ENCODE measurements around the gene CHPF. TPM values are rescaled to one million over a fixed set of nuclear protein-coding genes. Genes with fewer than 3 reads are reported as not detected.

Gene CHPF
- total RNA-seq, 2 experiments from 2014 or later, result 16.6 to 18.4 TPM

DNA sequence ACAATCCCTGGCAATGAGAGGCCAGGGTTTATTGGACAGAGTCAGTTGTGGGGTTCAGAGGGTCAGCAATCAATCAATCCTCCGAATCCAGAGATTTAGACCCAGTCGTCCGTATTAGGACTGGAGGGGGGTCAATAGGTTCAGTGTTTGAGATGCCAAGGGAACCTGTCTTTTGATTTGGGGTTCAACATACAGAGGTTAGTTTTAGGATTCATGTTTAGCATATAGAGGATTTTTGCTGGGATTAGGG, 44.6 kb downstream of the CHPF start:
- H3K27me3 Mint-ChIP-seq, result peaks cover 43% of the 10 kb centered on the region
- peaks cover 34% of the 10 kb centered on the region for H3K4me1 Mint-ChIP-seq (ENCODE audit: low read depth)
- intact Hi-C loops (cut with micrococcal nuclease), result loop anchor here (5.0 kb wide), 1 partner anchor 33 kb away; no protein-coding TSS in a partner anchor
- peaks cover 8% of the 10 kb centered on the region for H3K36me3 Mint-ChIP-seq (ENCODE audit: low read depth)
- CTCF ChIA-PET, result interaction anchor here (0.6 to 11.5 kb wide), 16 partner anchors 10 to 601 kb away, joined by 3 to 283 read pairs (median 5); partner anchors contain the start of genes CHPF, DNPEP and TMEM198
- H3K27ac Mint-ChIP-seq, result peak overlapping the region; percentile 87
- H3K9me3 Mint-ChIP-seq, result no peaks in the 10 kb centered on the region
- H3K4me3 Mint-ChIP-seq, result peak overlapping the region; percentile 92
- ATAC-seq, result no peak
- no peak for DNase-seq
- POLR2A ChIA-PET, result interaction anchor here (1.1 to 1.7 kb wide), 2 partner anchors 13 to 134 kb away, joined by 3 to 4 read pairs; no protein-coding TSS in a partner anchor
- TF ChIP-seq, protein P1, sequence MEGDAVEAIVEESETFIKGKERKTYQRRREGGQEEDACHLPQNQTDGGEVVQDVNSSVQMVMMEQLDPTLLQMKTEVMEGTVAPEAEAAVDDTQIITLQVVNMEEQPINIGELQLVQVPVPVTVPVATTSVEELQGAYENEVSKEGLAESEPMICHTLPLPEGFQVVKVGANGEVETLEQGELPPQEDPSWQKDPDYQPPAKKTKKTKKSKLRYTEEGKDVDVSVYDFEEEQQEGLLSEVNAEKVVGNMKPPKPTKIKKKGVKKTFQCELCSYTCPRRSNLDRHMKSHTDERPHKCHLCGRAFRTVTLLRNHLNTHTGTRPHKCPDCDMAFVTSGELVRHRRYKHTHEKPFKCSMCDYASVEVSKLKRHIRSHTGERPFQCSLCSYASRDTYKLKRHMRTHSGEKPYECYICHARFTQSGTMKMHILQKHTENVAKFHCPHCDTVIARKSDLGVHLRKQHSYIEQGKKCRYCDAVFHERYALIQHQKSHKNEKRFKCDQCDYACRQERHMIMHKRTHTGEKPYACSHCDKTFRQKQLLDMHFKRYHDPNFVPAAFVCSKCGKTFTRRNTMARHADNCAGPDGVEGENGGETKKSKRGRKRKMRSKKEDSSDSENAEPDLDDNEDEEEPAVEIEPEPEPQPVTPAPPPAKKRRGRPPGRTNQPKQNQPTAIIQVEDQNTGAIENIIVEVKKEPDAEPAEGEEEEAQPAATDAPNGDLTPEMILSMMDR (IDR thresholded peaks at IDR 0.05), result no peak

DNA sequence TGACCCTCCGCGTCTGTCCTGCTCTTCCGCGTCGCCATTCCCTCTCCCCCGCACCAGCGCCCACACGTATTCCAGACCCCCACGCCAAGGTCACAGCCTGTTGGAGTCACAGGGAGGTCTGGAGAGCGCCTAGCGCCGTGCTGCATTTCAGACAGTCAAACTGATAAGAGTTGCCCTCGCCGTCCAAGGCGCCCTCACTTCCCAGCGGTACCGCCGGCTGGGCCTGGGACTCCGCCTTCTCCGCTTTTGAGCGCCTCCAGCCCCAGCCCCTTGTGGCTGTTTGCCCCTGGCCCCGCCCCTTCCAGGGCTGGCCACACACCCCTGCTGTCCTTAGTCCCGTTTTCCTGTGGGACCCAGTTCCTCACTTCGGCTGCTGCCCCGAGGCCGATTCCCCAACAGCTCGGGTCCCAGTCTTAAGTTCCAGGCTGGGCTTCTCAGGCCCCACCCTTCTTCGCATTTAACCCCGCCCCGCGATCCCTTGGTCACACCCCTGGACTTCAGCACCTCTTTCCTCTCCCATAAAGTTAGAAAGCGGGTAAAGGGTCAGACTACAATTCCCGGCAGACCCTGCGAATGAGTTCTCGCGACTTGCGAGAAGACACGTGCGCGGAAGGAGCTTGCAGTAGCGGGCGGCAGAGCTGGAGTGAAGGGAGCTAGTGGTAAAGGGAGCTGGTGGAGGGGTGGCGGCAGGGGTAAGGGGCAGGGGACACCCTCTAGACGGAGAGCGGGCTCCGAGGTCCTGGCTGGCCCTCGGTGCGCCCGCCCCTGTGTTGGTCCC, 45.1 kb downstream of the CHPF start, which contains the start of gene GMPPA:
Gene GMPPA, plus strand, starts transcription at position 612 of the 778 bp plus-strand sequence. CDS start 1,085 bp downstream, outside the sequence.
- CTCF ChIA-PET, result interaction anchor here (0.6 to 11.5 kb wide), 16 partner anchors 11 to 600 kb away, joined by 3 to 283 read pairs (median 5); partner anchors contain the start of genes CHPF, DNPEP and TMEM198
- no peaks in the 10 kb centered on the region for H3K9me3 Mint-ChIP-seq
- intact Hi-C loops (cut with micrococcal nuclease), result loop anchor here (5.0 kb wide), 1 partner anchor 34 kb away; no protein-coding TSS in a partner anchor
- H3K27me3 Mint-ChIP-seq, result peaks cover 43% of the 10 kb centered on the region
- POLR2A ChIA-PET, result interaction anchor here (0.6 to 1.7 kb wide), 5 partner anchors 11 to 134 kb away, joined by 3 to 4 read pairs (median 3); no protein-coding TSS in a partner anchor
- H3K4me3 Mint-ChIP-seq, result peak within 1 kb of the TSS; percentile 92
- H3K36me3 Mint-ChIP-seq (ENCODE audit: low read depth), result peaks cover 7% of the 10 kb centered on the region
- H3K4me1 Mint-ChIP-seq (ENCODE audit: low read depth), result peaks cover 34% of the 10 kb centered on the region
- peak within 1 kb of the TSS; percentile 87 for H3K27ac Mint-ChIP-seq
- TF ChIP-seq, protein P1 (IDR thresholded peaks at IDR 0.05), result no peak
- DNase-seq, result peak; percentile 97
- ATAC-seq, result peak; percentile 96

DNA sequence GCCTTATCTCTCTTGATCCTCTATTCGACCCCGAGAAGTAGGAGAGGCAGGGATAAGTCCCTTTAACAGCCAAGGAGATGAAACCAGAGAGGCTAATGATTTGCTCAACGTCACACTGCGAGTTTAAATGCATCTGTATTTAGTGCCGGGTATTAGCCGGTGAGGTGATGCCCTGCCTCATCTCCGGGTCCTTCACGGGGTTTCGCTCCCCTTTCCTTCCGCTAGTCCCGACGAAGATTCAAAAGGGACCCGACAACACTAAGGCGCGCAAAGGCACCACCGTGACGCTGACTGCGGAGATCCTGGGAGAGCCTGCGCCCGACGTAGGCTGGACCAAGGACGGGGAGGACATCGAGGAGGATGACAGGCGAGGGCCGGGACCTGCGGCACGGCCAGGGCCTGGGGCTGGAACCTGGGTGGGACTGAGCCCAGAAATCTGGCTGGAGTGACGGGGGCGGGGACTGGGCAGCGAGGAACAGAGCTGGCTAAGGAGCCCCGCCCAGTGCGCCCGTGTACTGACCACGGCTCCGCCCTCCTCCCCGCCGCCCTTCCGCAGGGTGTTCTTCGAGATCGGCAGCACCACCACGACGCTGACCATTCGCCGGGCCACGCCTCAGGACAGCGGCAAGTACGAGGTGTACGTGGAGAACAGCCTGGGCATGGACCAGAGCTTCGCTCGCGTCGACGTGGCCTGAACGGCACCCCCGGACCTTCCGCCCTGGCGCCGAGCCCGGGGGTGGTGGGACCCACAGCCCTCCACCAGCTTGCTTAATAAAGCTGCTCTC, 45.9 kb downstream of the CHPF start:
- peak overlapping the region; percentile 92 for H3K4me3 Mint-ChIP-seq
- ChIA-PET POLR2A (interaction anchor here (0.6 to 1.7 kb wide), 4 partner anchors 12 to 90 kb away, joined by 3 to 4 read pairs (median 4); no protein-coding TSS in a partner anchor), CTCF (interaction anchor here (0.8 to 11.5 kb wide), 12 partner anchors 12 to 109 kb away, joined by 3 to 283 read pairs (median 14); partner anchors contain the start of genes CHPF, DNPEP and TMEM198)
- H3K27me3 Mint-ChIP-seq, result peaks cover 48% of the 10 kb centered on the region
- H3K27ac Mint-ChIP-seq, result no peak overlapping the region
- DNase-seq (peak; percentile 36), ATAC-seq (no peak)
- H3K36me3 Mint-ChIP-seq (ENCODE audit: low read depth), result peaks cover 7% of the 10 kb centered on the region
- no peaks in the 10 kb centered on the region for H3K9me3 Mint-ChIP-seq
- intact Hi-C loops (cut with micrococcal nuclease), result loop anchor here (5.0 kb wide), 1 partner anchor 35 kb away; no protein-coding TSS in a partner anchor
- peaks cover 34% of the 10 kb centered on the region for H3K4me1 Mint-ChIP-seq (ENCODE audit: low read depth)
- TF ChIP-seq, protein P1 (IDR thresholded peaks at IDR 0.05), result no peak

DNA sequence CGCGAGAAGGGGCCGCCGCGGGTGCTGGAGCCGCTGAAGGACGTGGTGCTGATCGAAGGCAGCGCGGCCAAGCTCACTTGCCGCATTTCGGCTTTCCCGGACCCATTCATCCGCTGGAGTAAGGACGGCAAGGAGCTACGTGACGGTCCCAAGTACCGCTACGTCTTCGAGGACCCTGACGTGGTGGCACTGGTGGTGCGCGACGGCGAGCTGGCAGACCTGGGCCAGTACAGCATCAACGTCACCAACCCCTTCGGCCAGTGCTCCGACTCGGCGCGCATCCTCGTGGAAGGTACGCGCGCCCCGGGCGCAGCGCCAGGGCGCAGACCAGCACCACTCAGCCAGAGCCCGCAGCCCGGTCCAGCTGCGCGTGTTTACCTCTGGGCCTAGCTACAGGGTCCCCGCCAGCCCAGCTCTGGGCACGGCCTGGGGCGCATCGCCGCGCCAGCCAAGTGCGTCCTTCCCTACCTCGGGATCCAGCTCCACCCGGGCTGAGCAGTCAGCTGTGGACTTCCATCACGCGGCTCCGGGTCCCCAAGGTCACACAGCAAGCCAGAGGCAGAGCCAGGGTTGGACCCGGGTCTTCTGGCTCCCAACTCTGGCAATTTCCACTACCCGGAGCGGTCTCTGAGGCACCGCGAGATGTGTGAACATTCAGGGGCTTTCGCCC, 46.6 kb downstream of the CHPF start:
- POLR2A ChIA-PET, result interaction anchor here (0.9 kb wide), 2 partner anchors 29 to 109 kb away, joined by 3 to 4 read pairs; partner anchors contain the start of gene DNPEP
- Mint-ChIP-seq H3K36me3 (ENCODE audit: low read depth) (peaks cover 6% of the 10 kb centered on the region), H3K27me3 (peaks cover 52% of the 10 kb centered on the region), H3K4me1 (ENCODE audit: low read depth) (peaks cover 34% of the 10 kb centered on the region), H3K27ac (no peak overlapping the region), H3K9me3 (no peaks in the 10 kb centered on the region), H3K4me3 (peak overlapping the region; percentile 92)
- ATAC-seq (no peak), DNase-seq (no peak)
- intact Hi-C loops (cut with micrococcal nuclease), result loop anchor here (5.0 kb wide), 1 partner anchor 35 kb away; no protein-coding TSS in a partner anchor
- TF ChIP-seq, protein P1 (IDR thresholded peaks at IDR 0.05), result no peak
- CTCF ChIA-PET, result interaction anchor here (0.7 to 11.5 kb wide), 10 partner anchors 12 to 94 kb away, joined by 3 to 283 read pairs (median 4); partner anchors contain the start of genes CHPF and TMEM198
